ENCODE data around the gene NCCRP1.

GRCh38 chr19:39173502-39173991 lies 23.2 kb upstream of the NCCRP1 start:
- TF ChIP-seq POLR2AphosphoS5 (IDR thresholded peaks at IDR 0.05), result no peak
- TF ChIP-seq, protein P1, sequence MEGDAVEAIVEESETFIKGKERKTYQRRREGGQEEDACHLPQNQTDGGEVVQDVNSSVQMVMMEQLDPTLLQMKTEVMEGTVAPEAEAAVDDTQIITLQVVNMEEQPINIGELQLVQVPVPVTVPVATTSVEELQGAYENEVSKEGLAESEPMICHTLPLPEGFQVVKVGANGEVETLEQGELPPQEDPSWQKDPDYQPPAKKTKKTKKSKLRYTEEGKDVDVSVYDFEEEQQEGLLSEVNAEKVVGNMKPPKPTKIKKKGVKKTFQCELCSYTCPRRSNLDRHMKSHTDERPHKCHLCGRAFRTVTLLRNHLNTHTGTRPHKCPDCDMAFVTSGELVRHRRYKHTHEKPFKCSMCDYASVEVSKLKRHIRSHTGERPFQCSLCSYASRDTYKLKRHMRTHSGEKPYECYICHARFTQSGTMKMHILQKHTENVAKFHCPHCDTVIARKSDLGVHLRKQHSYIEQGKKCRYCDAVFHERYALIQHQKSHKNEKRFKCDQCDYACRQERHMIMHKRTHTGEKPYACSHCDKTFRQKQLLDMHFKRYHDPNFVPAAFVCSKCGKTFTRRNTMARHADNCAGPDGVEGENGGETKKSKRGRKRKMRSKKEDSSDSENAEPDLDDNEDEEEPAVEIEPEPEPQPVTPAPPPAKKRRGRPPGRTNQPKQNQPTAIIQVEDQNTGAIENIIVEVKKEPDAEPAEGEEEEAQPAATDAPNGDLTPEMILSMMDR (IDR thresholded peaks at IDR 0.05 in 8 of 11, conservative IDR thresholded peaks at IDR 0.05 in 3 of 11), result no peak
